Measurements from ENCODE around the gene ASIC4. TPM values are rescaled to one million over a fixed set of nuclear protein-coding genes. Genes with fewer than 3 reads are reported as not detected.

ASIC4 gene
- polyA plus RNA-seq, 1 donor (not counting 4 experiments of a cell fraction or from before 2014, with no cell fraction given): not detected

GRCh38 chr2:219490186-219490585 is 24.1 kb upstream of the ASIC4 start:
- Histone ChIP-seq H3K79me2 (ENCODE audit: control insufficient read depth, insufficient read depth, low read length) (no peaks in the 10 kb centered on the region), H3K27me3 (ENCODE audit: control insufficient read depth, extremely low read depth, insufficient read depth, low read length) (peaks cover 34% of the 10 kb centered on the region), H3K9me1 (ENCODE audit: control insufficient read depth, extremely low read depth, insufficient read depth, low read length) (no peaks in the 10 kb centered on the region), H3K9me3 (ENCODE audit: control insufficient read depth, low read depth, low read length) (no peaks in the 10 kb centered on the region), H3K9ac (ENCODE audit: control insufficient read depth, extremely low read depth, insufficient read depth, low read length) (no peak overlapping the region), H3K4me2 (ENCODE audit: control insufficient read depth, extremely low read depth, insufficient read depth, low read depth, low read length) (no peak overlapping the region), H3K4me1 (ENCODE audit: control insufficient read depth, extremely low read depth, insufficient read depth, low read length) (no peaks in the 10 kb centered on the region), H2AFZ (ENCODE audit: control insufficient read depth, low read length) (no peak overlapping the region), H3K36me3 (ENCODE audit: control insufficient read depth in 2 of 2, extremely low read depth in 1 of 2, insufficient read depth in 2 of 2, low read length in 2 of 2) (peaks cover 0 to 3% of the 10 kb centered on the region in 2 experiments), H3K27ac (ENCODE audit: control insufficient read depth, insufficient read depth, low read length) (no peak overlapping the region), H3K4me3 (ENCODE audit: control insufficient read depth in 2 of 3, extremely low read depth in 1 of 3, insufficient read depth in 2 of 3, low read depth in 1 of 3, low read length in 3 of 3) (no peak overlapping the region), H4K20me1 (ENCODE audit: control insufficient read depth, extremely low read depth, insufficient read depth, low read length) (peaks cover 3% of the 10 kb centered on the region)
- no peak for FAIRE-seq
- TF ChIP-seq EZH2 (IDR thresholded peaks at IDR 0.05; ENCODE audit: low read length) (no peak), CTCF (optimal IDR thresholded peaks at IDR 0.05 in 1 of 3, IDR thresholded peaks at IDR 0.05 in 1 of 3, conservative IDR thresholded peaks at IDR 0.05 in 1 of 3; ENCODE audit: extremely low read depth in 1 of 3, insufficient read depth in 2 of 3, low read length in 3 of 3) (no peak)
- dilution Hi-C loops (cut with MboI; ENCODE audit: extremely low pct_ligation_motif_present, low sequenced_read_pairs): no loop called here
- DNase-seq (ENCODE audit: low read depth, low spot score): no peak

GRCh38 chr2:219490600-219491130 is 23.6 kb upstream of the ASIC4 start:
- H3K4me3 ChIP-seq (ENCODE audit: control insufficient read depth in 2 of 3, extremely low read depth in 1 of 3, insufficient read depth in 2 of 3, low read depth in 1 of 3, low read length in 3 of 3): no peak overlapping the region

More at GRCh38 chr2:219490600-219491130, 23.6 kb upstream of the ASIC4 start:
- no peaks in the 10 kb centered on the region for H3K4me1 ChIP-seq (ENCODE audit: control insufficient read depth, extremely low read depth, insufficient read depth, low read length)
- DNase-seq (ENCODE audit: low read depth, low spot score) (no peak), FAIRE-seq (no peak)
- peaks cover 34% of the 10 kb centered on the region for H3K27me3 ChIP-seq (ENCODE audit: control insufficient read depth, extremely low read depth, insufficient read depth, low read length)
- peaks cover 3% of the 10 kb centered on the region for H4K20me1 ChIP-seq (ENCODE audit: control insufficient read depth, extremely low read depth, insufficient read depth, low read length)
- dilution Hi-C loops (cut with MboI; ENCODE audit: extremely low pct_ligation_motif_present, low sequenced_read_pairs): no loop called here
- H3K9me1 ChIP-seq (ENCODE audit: control insufficient read depth, extremely low read depth, insufficient read depth, low read length): no peaks in the 10 kb centered on the region
- no peak overlapping the region for H3K4me2 ChIP-seq (ENCODE audit: control insufficient read depth, extremely low read depth, insufficient read depth, low read depth, low read length)
- H3K36me3 ChIP-seq (ENCODE audit: control insufficient read depth in 2 of 2, extremely low read depth in 1 of 2, insufficient read depth in 2 of 2, low read length in 2 of 2): peaks cover 0 to 3% of the 10 kb centered on the region in 2 experiments
- no peak overlapping the region for H2AFZ ChIP-seq (ENCODE audit: control insufficient read depth, low read length)
- no peaks in the 10 kb centered on the region for H3K9me3 ChIP-seq (ENCODE audit: control insufficient read depth, low read depth, low read length)
- H3K79me2 ChIP-seq (ENCODE audit: control insufficient read depth, insufficient read depth, low read length): no peaks in the 10 kb centered on the region
- TF ChIP-seq CTCF (optimal IDR thresholded peaks at IDR 0.05 in 1 of 3, IDR thresholded peaks at IDR 0.05 in 1 of 3, conservative IDR thresholded peaks at IDR 0.05 in 1 of 3; ENCODE audit: extremely low read depth in 1 of 3, insufficient read depth in 2 of 3, low read length in 3 of 3) (no peak), EZH2 (IDR thresholded peaks at IDR 0.05; ENCODE audit: low read length) (no peak)
- H3K9ac ChIP-seq (ENCODE audit: control insufficient read depth, extremely low read depth, insufficient read depth, low read length): no peak overlapping the region
- no peak overlapping the region for H3K27ac ChIP-seq (ENCODE audit: control insufficient read depth, insufficient read depth, low read length)
